OCI-LY1 (cell line): ENCODE measurements around the gene LEP.

Experiments
- H2AFZ ChIP-seq: fragments of 200-600 bp; sonication (generic), shearing (Covaris generic); 2 replicates; pipeline ENCODE4 v1.6.0; 2014; ENCODE audit warnings: antibody characterized with exemption, mild to moderate bottlenecking, low read length
- H3F3A ChIP-seq: fragments of 200-600 bp; sonication (generic), shearing (Covaris generic); 2 replicates; pipeline ENCODE4 v1.6.0; 2014; ENCODE audit warnings: mild to moderate bottlenecking, antibody characterized with exemption, low read length, moderate library complexity; ENCODE audit not compliant: insufficient read depth
- H3K27ac ChIP-seq: fragments of 200-600 bp; sonication (generic); 2 replicates; pipeline ENCODE4 v1.5.1; 2014; ENCODE audit warnings: low read length, mixed run types, mild to moderate bottlenecking, low read depth; ENCODE audit not compliant: poor library complexity, severe bottlenecking
- H3K27me3 ChIP-seq: fragments of 200-600 bp; sonication (generic); 2 replicates; pipeline ENCODE4 v1.6.0; 2014; ENCODE audit warnings: antibody characterized with exemption, mild to moderate bottlenecking, low read length, moderate library complexity; ENCODE audit not compliant: insufficient read depth
- H3K36me3 ChIP-seq: fragments of 200-600 bp; sonication (generic); 2 replicates; pipeline ENCODE4 v1.6.1; 2014; ENCODE audit warnings: mild to moderate bottlenecking, antibody characterized with exemption, low read length, moderate library complexity, mixed read lengths; ENCODE audit not compliant: insufficient read depth
- H3K4me1 ChIP-seq: fragments of 200-600 bp; sonication (generic); 2 replicates; pipeline ENCODE4 v1.5.1; 2014; ENCODE audit warnings: mild to moderate bottlenecking, low read length, moderate library complexity; ENCODE audit not compliant: insufficient read depth, severe bottlenecking
- H3K4me2 ChIP-seq: fragments of 200-600 bp; sonication (generic), shearing (Covaris generic); 2 replicates; pipeline ENCODE4 v1.6.1; 2014; ENCODE audit warnings: low read length
- H3K4me3 ChIP-seq: fragments of 200-600 bp; sonication (generic); 2 replicates; pipeline ENCODE4 v1.5.1; 2014; ENCODE audit warnings: low read length, low read depth, mild to moderate bottlenecking, mixed read lengths; ENCODE audit not compliant: poor library complexity, severe bottlenecking
- H3K79me2 ChIP-seq: fragments of 200-600 bp; shearing (Covaris generic); 2 replicates; pipeline ENCODE4 v1.6.1; 2016; ENCODE audit warnings: mixed run types, low read length, mixed read lengths; ENCODE audit not compliant: insufficient read depth
- H3K9ac ChIP-seq: fragments of 200-600 bp; sonication (generic), shearing (Covaris generic); 2 replicates; pipeline ENCODE4 v1.6.1; 2014; ENCODE audit warnings: mild to moderate bottlenecking, low read length, mixed read lengths
- H3K9me2 ChIP-seq: fragments of 200-600 bp; sonication (generic), shearing (Covaris generic); 2 replicates; pipeline ENCODE4 v1.6.1; 2014; ENCODE audit warnings: low read depth, mild to moderate bottlenecking, low read length, mixed read lengths
- H3K9me3 ChIP-seq: fragments of 200-600 bp; shearing (Covaris generic); 2 replicates; pipeline ENCODE4 v1.6.1; 2014; ENCODE audit warnings: low read length, mixed read lengths
- H4K20me1 ChIP-seq: fragments of 200-600 bp; sonication (generic), shearing (Covaris generic); 2 replicates; pipeline ENCODE4 v1.6.0; 2016; ENCODE audit warnings: mild to moderate bottlenecking, low read length; ENCODE audit not compliant: insufficient read depth
- CTCF ChIP-seq: fragments of 200-600 bp; sonication (generic), shearing (Covaris generic); IDR thresholded peaks from 2 replicates; pipeline ENCODE4 v1.5.1; 2017; ENCODE audit warnings: mild to moderate bottlenecking, antibody characterized with exemption, low read length, moderate library complexity, mixed read lengths
- EZH2 ChIP-seq: fragments of 200-600 bp; sonication (generic), shearing (Covaris generic); IDR thresholded peaks from 2 replicates; pipeline ENCODE4 v1.8.0; 2017; ENCODE audit warnings: borderline replicate concordance, mixed run types, mild to moderate bottlenecking, antibody characterized with exemption, low read length, moderate library complexity, mixed read lengths

LEP gene

GRCh38 chr7:128299109-128299607 lies 58.1 kb downstream of the LEP start:
- TF ChIP-seq EZH2 (no peak), CTCF (no peak)
- H3F3A ChIP-seq: no peaks in the 10 kb centered on the region
- no peak overlapping the region for H3K27ac ChIP-seq
- H3K4me3 ChIP-seq: no peak overlapping the region
- no peaks in the 10 kb centered on the region for H3K27me3 ChIP-seq
- H3K9ac ChIP-seq: no peak overlapping the region
- H3K79me2 ChIP-seq: no peaks in the 10 kb centered on the region
- H3K9me3 ChIP-seq: no peaks in the 10 kb centered on the region
- H3K4me1 ChIP-seq: no peaks in the 10 kb centered on the region
- H2AFZ ChIP-seq: no peak overlapping the region
- H3K9me2 ChIP-seq: no peaks in the 10 kb centered on the region
- H3K4me2 ChIP-seq: no peak overlapping the region
- H3K36me3 ChIP-seq: peaks cover 13% of the 10 kb centered on the region
- H4K20me1 ChIP-seq: no peaks in the 10 kb centered on the region

DNA sequence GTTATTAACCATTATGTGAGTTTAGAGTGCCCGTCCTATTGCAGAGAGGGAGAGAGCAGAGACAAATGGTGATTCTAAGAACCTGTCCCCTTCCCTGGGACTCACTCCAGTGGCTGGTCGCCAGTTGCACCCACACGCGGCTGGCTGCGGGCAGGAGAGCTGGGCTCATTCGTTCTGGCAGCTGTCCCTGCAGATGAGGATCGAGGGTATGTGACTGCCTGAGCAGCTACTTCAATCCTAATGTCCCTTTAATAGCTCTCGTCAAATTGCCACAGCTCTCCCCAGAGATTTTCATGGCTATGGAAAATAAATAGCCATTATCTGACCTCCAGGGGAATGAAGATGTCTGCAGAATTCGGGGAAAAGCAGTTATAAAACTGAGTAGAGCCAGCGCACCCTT lies 61.1 kb downstream of the LEP start:
- Histone ChIP-seq H4K20me1 (no peaks in the 10 kb centered on the region), H3K36me3 (peaks cover 41% of the 10 kb centered on the region), H3K9me3 (no peaks in the 10 kb centered on the region), H3K4me2 (no peak overlapping the region), H3K79me2 (no peaks in the 10 kb centered on the region), H2AFZ (no peak overlapping the region), H3K27ac (no peak overlapping the region), H3K4me3 (no peak overlapping the region), H3K27me3 (no peaks in the 10 kb centered on the region), H3F3A (no peaks in the 10 kb centered on the region), H3K9me2 (no peaks in the 10 kb centered on the region), H3K4me1 (no peaks in the 10 kb centered on the region), H3K9ac (no peak overlapping the region)
- TF ChIP-seq EZH2 (no peak), CTCF (no peak)

GRCh38 chr7:128303133-128303532 lies 62.1 kb downstream of the LEP start:
- no peak overlapping the region for H3K27ac ChIP-seq
- H3K4me1 ChIP-seq: no peaks in the 10 kb centered on the region
- H3K4me2 ChIP-seq: no peak overlapping the region
- no peaks in the 10 kb centered on the region for H4K20me1 ChIP-seq
- no peaks in the 10 kb centered on the region for H3F3A ChIP-seq
- no peak overlapping the region for H3K4me3 ChIP-seq
- no peaks in the 10 kb centered on the region for H3K9me2 ChIP-seq
- no peak overlapping the region for H3K9ac ChIP-seq
- H3K79me2 ChIP-seq: no peaks in the 10 kb centered on the region
- no peak for TF ChIP-seq CTCF
- no peak for TF ChIP-seq EZH2
- H3K9me3 ChIP-seq: no peaks in the 10 kb centered on the region
- peaks cover 51% of the 10 kb centered on the region for H3K36me3 ChIP-seq
- no peak overlapping the region for H2AFZ ChIP-seq
- H3K27me3 ChIP-seq: no peaks in the 10 kb centered on the region
